Middle frontal gyrus (tissue), 1 donor: ENCODE results near the gene PBX4.
"Not testable (repeated sequence)": the region's sequence is repeated elsewhere in the genome, so short reads cannot be mapped to it uniquely, and the experiment has no call there.

Experiments
- DNase-seq: peaks from one replicate; pipeline ENCODE4 v3.0.0-alpha.2; 2015; ENCODE audit warnings: low spot score; ENCODE audit errors: extremely low spot score

The PBX4 gene

DNA sequence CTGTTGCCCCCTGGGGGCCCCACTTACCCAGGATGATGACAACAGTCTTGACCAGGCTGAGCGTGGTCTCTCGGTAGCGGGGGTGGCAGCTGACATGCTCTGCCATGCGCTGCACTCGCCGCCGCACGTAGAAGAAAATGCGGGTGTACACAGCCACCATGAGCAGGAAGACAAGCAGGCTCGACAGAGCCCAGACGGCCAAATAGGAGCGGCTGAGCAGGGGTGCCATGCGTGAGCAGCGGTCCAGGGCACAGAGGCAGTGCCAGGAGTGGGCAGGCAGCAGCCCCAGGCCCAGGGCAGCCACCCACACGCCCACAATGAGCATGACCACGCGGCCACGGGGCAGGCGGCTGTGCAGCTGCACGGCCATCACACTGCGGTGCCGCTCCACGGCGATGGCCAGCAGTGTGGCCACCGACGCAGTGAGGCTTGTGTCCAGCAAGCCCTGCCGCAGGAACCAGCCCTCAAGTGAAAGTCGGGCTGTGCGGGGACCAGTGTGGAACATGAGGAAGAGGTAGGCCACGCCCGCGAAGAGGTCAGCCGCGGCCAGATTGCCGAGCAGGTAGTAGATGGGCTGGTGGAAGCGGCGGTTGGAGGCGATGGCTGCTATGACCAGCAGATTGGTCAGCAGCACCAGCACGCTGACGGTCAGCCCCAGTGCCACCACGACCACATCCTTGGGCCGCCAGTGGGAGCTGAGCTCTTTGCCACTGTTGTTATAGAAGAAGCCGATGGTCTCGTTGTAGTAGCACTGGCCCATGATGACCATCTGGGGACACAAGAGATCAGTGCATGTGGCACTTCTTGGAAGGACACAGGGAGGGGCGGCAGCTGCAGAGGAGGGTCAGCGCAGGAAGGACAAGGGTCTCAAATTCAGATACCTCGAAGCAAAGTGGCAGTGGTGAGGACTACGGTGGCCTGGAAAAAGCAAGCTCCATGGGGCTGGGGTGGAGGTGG, 8.3 kb upstream of the PBX4 start:
- no peak for DNase-seq

DNA sequence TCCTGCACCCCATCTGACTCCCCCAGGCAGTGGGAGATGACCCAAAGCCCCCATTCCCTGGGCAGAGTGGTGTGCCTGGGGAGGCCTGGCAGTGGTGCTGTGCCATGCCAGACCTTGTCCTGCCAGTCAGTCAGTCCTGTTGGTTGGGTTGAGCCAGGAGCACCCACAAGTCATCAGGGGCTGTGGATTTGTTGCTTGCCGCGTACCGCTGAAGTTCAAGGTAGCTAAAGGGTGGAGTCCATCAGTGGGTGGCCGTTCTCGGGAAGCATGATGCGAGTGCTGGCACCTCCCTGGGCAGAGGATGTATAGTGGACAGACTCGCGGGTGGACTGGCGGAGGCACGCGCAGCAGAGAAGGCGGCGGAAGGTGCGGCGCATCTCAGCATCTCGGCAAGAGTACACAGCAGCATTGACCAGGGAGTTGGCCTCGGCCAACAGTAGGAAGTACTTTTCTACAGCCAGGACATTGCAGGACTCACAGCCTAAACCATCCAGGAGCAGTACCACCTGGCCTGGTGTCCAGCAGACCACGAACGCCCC, 5.6 kb upstream of the PBX4 start:
- DNase-seq, result no peak

DNA sequence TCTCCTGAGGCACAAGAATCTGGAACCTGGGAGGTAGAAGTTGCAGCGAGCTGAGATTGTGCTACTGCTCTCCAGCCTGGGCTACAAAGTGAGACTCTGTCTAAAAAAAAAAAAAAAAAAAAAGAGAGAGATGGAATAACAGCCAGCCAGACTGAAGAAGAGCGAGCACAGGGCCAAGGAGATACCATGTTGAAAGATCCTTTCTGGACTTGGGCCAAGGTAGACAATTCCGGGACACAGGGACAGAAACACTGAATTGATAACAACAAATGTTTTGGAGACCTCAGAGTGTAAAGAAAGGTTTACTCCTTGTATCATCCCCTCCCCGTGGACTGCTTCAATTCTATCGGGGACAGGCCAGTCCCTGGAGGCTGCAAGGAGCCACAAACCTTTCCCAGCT, 4.9 kb upstream of the PBX4 start:
- DNase-seq, result no peak

DNA sequence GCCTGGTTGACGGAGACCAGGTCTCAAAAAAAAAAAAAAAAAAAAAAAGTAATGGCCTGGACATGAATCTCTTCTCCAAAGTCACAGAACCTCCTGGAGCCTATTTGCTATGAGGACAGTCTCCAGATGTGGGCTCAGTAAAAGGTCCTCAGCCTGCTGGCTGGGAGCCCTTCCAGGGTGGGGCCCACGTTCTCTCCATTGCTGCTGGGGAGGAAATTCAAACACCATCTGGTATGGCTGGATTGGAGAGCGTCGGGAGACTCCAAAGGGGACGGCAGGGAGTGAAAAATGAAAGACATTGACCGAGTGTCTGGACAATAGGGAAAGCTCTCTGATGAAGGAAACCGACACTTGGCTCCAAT, 1.3 kb upstream of the PBX4 start:
- DNase-seq, result no peak

DNA sequence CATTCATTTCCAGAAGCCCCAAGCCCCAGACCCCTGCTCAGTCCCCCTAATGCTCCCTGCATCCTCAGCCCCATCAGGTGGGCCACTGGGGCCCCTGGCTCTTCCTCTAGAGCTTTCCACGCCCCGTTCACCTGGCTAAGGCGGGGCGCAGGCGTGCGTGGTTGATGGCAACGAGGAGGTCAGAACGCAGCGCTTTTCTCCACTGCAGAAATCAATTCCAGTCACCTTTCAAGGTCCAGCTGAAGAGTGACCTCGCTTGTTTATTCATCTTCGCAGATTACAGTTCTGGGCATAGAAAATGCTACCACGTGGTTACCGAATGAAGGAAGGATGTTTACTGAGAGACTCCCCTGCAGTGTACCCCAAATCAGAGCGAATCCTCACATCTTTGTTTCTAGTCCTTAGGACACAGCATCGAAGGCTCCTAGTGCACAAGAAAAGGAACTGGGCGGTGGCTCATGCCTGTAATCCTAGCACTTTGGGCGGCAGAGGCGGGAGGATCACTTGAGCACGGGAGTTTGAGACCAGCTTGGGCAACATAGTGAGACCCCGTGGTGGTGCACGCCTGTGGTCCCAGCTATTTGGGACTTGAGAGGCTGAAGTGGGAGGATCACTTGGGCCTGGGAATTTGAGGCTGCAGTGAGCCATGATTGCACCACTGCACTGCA, 828 bp upstream of the PBX4 start:
- no peak for DNase-seq

DNA sequence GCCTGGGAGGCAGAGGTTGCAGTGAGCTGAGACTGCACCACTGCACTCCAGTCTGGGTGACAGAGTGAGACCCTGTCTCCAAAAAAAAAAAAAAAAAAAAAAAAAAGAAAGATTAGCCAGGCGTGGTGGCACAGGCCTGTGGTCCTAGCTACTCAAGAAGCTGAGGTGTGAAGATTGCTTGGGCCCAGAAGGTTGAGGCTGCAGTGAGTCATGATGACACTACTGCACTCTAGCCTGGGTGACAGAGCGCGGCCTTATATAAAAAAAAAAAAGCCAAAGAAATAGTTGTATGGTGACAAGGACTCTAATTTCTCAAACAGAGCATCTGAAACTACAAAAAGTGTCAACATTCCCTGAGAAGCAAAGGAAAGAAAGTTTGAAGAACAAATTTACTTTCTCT, 3.4 kb downstream of the PBX4 start:
- DNase-seq, result no peak

DNA sequence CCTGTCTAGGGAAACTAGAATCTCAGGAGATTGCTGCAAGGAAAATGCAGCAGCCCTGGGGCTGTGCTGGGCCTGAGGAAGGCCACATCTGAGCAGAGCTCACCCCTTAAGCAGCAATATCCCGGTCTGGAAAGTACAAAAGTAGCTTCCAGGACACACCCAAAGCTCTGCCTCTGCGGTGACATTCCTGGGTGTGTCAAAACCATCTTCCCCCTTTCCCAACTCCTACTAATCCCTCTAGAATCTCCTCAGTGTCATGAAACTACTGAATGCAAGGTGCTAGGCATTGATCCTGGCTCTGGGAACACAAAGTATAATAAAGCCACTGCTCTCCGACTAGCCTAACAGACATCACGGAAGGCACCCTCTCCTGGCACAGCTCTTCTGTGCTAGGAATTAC, 5.0 kb downstream of the PBX4 start:
- DNase-seq, result no peak

DNA sequence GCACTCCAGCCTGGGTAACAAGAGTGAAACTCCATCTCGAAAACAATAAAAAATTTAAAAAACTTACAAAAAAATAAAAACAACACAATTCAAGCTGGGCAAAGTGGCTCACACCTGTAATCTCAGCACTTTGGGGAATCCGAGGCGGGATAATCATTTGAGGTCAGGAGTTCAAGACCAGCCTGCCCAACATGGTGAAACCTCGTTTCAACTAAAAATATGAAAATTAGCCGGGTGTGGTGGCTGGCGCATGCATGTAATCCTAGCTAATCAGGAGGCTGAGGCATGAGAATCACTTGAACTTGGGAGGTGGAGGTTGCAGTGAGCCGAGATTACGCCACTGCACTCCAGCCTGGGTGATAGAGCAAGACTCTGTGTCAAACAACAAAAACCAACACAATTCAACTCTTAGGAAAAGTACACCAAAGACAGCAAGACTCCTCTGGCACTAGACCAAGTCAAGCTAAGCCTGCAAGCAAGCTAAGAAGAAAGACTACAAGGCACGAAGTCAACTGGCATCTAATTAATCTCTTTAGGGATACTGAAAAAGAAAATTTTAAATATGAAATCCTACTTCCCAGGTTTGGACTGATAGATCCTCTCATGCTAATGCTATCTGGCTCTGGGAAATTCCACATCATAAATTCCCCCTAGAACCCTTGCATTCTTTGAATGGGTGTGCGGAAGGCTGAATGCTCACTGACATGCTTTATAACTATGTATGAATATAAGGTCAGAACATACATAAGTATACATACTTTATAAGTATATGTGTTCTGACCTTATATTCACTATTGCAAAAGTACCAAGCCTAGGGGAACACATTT, 7.9 kb downstream of the PBX4 start:
- no peak for DNase-seq

DNA sequence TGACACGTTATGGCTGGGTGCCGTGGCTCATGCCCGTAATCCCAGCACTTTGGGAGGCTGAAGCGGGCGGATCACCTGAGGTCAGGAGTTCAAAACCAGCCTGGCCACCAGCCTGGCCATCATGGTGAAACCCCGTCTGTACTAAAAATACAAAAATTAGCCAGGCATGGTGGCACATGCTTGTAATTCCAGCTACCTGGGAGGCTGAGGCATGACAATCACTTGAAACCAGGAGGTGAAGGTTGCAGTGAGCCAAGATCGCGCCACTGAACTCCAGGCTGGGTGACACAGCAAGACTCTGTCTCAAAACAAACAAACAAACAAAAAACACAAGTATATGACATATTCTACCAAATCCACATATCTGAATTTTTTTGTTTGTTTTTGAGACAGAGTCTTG, 11.8 kb downstream of the PBX4 start:
- DNase-seq, result not testable (repeated sequence)

DNA sequence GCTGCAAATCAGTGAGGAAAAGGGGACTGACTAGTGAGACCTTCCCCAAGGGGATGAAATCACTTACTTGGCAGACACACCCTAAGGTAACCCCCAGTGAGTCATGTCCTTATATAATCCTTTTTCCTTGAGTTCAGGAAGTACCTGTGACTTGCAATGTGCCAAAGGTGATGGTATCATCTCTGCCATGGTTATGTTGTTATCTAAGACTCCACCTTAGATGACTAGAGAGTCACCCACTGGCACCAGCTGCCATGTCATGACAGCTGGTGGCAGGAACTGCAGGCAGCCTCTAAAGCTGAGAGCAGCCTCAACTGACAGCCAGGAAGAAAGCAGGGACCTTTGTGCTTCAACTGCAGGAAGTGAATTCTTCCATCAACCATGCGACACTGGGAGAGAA, 12.5 kb downstream of the PBX4 start:
- no peak for DNase-seq

DNA sequence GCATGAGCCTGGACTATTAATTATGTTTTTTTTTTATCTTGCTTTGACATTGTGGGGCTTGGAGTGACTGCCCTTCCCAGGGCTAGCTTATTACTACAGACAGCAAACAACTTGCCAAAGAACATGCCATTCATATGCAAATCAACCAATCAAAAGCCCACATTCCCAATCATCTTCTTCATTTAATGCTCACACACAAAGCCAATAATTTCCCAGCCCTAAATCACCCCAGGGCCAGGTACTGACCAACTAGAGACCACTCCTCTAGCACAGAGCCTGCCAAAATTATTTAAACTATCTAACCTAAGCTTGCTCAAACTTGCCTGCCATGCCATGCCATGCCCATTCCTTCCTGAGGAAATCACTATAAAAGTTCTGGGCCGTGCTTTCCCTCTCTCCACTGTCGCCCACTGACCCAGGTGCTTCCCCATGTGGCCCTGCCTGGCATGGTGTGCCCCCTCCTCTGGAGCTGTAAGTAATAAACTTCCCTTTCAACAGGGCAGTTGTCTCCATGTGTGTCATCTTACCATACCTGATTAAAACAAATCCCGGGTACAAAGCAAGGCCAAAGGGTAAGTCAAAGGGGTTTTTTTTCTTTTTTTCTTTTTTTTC, 15.7 kb downstream of the PBX4 start:
- DNase-seq, result no peak

DNA sequence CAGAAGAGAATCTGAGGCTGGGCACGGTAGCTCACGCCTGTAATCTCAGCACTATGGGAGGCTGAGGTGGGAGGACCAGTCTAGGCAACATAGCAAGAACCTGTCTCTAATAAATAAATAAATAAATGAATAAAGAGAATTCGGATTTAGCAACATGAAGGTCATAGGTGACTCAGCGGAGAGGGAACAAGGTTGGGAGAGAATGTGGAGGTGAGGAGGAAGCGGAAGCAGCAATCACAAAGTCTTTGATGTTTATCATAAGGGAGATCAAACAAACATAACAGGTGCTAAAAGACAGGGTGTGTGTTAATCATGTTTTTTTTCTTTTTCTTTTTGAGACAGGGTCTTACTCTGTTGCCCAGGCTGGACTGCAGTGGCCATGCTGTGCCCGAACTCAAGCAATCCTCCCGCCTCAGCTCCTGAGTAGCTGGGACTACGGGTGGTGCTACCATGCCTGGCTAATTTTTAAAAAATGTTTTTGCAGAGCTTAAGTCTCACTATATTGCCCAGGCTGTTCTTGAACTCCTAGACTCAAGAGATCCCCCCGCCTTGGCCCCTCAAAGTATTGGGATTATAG, 16.3 kb downstream of the PBX4 start:
- no peak for DNase-seq

DNA sequence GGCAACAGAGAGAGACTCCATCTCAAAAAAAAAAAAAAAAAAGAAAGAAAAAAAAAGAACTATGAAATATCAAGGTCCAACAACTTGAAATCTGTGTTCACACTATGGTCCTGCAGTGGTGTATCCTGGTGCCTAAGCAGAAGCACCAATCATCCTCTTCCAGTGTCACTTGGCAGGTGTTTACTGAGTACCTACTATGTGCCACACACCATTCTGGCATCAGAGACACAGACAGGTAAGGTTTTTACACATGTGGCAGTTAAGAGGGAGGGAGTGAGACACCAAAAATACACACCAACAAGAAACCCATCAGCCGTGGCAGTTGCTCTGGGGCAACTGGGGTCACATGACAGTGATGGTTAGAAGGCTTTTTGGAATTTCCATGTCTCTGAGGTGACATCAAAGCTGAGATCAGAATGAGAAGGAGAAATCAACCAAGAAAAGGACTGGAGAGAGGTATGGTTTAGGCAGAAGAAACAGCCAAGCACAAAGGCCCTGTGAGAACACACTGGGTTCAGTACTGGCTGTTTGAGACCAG, 17.6 kb downstream of the PBX4 start:
- DNase-seq, result no peak

DNA sequence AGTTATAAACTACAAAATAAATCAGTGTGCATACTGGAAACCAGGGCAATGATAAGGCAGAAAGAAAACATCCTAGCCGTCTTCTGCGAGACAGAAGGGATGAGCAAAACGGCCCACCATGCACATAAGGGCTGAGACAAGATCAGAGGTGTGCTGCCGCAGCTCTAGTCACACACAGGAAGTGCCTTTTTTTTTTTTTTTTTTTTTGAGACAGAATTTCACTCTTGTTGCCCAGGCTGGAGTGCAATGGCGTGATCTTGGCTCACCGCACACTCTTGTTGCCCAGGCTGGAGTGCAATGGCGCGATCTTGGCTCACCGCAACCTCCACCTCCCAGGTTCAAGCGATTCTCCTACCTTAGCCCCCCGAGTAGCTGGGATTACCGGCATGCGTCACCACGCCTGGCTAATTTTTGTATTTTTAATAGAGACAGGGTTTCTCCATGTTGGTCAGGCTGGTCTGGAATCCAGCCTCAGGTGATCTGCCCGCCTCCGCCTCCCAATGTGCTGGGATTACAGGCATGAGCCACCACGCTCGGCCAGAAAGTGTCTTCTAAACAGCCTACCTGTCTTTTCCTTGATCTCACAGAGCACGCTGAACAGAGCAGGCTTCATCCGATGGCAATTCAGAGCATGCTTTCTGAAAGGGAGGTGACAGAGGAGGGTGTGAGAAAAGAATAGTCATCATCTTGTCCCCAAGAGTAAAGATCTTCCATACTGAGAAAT, 19.6 kb downstream of the PBX4 start:
- not testable (repeated sequence) for DNase-seq

DNA sequence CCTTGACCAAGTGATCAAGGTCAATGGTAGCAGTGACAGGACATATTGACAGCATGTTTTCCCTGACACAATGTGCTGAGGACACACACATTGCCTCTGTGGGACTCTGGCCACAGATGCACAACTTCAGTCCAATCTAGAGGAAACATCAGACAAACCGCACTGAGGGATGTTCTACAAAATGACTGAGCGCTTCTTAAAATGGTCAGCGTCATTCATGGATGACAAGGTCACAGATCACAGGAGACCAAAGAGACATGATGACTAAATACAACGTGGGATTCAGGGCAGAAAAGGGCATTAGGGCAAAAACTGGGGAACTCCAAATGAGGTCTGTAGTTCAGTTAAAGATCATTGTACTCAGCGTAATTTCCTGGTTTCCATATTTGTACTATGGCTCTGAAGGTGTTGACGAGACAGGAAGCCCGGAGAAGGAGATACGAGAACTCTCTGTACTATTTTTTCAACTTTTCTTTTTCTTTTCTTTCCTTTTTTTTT, 20.6 kb downstream of the PBX4 start:
- no peak for DNase-seq

DNA sequence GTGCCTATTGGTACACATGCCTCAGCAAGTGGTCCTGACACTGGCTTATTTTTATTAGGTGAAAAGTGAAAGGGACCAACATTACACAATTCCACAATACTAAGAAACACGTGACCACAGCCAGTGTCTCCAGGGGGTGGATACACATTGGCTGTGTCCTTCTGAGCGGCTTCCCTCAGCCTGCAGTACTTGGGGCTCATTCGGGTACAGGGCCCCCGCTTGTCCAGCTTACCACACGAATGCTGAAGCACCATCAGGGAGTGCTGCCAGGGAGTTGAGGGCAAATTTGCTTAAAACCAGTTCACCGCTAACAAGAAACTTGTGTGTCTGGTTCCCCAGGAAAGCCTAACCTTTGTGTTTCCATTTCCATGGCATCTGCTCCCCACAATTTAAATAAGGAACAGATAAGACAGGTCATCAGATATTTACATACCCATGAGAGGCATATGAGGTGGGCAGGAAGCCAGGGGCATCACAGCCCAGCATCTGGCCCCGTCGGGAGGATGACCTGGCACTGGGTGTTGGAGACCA, 23.3 kb downstream of the PBX4 start:
- DNase-seq, result no peak

DNA sequence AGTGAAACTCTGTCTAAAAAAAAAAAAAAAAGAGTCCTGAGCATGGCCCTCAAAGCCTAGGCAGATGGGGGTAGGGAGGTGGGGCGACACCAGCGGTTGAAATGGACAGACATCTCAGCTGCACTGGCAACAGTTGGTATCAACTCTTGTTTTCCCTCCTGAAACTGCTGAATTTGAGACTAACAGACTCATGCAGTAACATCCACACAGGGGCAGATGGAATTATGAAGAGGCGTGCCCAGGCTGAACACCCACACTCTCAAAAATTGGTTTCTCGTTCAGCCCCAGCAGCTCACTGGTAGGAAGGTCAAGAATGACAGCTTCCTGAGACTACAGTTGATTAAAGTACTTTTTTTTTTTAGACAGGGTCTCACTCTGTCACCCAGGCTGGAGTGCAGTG, 24.1 kb downstream of the PBX4 start:
- DNase-seq, result no peak

DNA sequence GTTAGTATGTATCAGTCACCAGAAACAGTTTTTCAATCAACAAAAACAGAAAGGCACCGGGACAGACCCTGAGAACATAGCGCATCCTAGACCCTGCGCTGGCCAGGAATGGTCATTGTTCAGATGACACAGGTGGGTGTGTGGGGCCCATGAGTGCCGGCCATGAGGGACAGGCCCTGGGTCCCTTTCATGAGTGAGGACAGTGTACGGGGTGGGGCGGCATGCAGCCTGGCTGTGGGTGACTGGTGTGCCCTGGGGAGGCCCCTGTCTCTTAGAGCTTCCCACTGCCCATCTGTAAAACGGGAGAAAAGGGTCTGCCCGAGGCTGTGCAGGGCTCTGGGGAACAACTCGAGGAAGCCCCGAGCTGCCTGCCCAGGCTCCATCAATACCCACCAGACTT, 25.8 kb downstream of the PBX4 start:
- no peak for DNase-seq

DNA sequence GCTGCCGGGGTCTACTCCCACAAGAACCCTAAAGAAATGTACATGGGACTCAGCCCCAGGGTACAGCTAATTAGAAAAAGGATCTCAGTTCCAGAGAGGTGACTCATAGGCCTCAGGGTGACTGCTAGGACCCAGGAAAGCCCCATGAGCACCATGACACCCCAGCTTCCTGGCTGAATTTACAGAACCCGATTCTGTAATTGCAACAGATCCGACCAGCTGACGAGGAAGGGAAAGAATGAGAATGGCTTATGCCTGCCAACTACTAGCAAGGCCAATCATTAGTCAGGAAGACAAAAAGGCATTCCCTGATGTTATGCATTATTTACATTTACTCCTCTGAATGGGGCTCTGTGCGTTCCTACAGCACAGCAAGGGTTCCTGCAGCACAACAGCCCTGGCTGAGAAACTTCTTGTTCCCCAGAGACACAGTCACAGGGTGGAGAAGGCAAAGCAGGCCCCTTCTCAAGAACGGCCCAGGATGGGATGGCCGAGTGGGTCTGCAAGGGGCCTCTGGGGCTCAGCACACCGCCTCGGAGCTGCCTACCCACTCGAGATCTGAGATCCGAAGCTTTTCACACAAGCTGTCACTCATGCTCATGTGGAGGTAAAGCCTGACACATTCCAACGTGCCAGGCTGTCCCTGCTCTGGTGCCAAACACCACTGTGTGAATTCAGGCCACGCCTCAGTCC, 27.2 kb downstream of the PBX4 start:
- no peak for DNase-seq
